GM21367 (cell line): ENCODE results near the gene RTKN2.
"Not testable (repeated sequence)": the region's sequence is repeated elsewhere in the genome, so short reads cannot be mapped to it uniquely, and the experiment has no call there.

ENCODE experiments used
- ATAC-seq: cut with Tn5 transposase; IDR thresholded peaks from one replicate; pipeline ENCODE4 v1.9.1; 2021; ENCODE audit not compliant: unreplicated experiment

Gene RTKN2, protein sequence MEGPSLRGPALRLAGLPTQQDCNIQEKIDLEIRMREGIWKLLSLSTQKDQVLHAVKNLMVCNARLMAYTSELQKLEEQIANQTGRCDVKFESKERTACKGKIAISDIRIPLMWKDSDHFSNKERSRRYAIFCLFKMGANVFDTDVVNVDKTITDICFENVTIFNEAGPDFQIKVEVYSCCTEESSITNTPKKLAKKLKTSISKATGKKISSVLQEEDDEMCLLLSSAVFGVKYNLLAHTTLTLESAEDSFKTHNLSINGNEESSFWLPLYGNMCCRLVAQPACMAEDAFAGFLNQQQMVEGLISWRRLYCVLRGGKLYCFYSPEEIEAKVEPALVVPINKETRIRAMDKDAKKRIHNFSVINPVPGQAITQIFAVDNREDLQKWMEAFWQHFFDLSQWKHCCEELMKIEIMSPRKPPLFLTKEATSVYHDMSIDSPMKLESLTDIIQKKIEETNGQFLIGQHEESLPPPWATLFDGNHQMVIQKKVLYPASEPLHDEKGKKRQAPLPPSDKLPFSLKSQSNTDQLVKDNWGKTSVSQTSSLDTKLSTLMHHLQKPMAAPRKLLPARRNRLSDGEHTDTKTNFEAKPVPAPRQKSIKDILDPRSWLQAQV

DNA sequence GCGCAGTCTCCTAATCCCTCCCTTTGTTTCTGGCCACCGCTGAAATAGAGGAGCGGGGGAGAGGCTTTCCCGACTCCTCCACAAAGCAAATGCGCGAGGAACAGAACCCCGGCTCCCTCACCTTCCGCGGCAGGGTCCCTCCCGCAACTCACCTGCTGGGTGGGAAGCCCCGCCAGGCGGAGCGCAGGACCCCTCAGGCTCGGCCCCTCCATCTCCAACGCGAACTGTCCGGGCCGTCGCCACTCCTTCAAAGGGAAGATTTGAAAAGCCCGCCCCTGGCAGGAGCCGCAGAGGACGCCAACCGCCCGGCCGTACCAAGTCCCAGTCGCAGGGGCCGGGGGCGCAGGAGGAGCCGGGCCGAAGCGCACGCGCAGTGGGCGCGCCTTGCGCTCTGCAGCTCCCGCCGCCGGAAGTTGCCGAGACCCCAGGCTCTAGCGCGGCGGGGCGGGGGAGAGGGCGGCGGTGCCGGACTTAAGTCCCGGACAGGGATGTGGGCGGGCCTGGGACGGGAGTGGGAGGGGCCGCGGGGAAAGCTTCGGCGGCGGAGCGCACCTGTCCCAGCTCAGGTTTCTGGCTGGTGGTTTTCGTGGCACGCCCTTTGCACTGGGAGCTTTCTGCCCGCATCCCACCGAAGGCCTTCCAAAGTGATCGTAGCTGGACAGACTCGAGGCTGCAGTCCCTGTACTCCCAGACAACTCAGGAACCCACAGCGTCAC is at the start of gene RTKN2:
Gene RTKN2 (minus strand): TSS at position 446 of the 716 bp plus-strand sequence. CDS start 234 bp downstream, at position 212.
- peak; percentile 63 for ATAC-seq

DNA sequence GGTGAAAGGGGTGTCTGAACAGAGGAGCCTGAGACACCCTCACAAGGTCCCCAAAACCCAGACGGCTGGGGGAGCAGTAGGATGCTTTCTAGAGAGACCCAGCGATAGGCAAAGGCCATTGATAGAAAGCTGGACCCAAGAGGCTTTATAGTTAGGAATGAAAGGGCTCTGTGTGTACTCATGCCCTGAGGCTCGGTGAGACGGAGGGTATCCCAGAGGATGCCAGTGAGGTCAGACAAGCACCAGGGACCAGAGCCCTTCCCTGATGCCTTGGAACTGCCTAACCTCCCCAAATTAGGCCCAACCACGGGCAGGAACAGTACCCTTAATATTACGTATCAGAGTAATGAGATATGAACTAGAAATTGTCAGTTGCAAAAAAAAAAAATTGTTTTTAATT is 48.6 kb upstream of the RTKN2 start:
- no peak for ATAC-seq

DNA sequence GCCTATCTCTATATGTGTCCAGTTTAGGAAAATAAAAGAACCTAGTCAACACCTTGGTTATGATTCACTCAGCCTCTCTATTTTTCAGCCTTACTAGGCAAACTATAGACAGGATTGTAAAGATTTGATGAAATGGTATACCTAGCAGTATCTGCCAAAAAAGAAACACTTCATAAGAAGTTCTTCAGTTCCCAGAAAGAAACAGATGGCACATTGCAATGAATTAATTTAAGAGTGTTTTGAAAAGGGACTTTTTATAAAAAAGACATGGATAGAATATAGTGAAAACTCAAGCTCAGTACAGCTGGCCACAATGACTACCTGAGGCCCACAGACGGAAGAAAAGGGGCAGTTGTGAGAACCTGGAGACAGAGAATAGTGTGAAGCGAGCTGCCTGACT is 40.6 kb upstream of the RTKN2 start:
- ATAC-seq, result no peak

DNA sequence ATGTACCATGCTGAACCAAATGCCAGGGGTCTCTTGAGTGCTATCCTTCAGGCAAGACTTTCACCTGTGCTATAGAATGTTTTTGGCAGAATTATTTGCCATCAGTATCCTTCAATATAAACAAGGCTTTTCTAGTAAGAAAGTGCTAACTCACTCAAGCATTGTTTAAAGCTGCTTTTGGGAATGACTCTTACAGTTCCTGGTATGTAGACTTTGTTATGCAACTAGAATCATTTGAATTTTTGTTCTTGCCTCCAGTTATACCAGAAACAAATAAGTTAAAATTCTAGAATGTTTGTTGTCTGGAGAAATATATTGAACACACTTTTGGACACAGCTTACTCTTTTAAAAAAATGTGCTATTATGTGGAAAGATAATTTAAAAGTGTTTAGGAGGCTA is 39.5 kb upstream of the RTKN2 start:
- no peak for ATAC-seq

DNA sequence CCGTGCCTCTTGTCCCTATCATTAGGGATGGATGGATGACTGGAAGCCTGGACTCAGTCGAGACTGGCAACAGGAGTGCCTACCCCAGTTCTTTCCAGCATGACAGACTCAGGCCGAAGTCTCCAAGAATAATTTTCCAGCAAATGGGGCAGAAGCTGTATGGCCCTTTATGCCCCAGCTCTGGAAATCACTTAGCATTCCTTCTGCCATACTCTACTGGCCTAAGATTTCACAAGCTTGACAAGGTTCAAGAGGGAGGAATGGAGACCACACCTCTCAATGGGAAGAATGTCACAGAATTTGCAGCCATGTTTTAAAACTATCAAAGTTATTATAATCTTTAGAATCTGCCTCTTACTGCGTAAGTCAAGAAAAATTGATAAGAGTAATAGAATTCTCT is 39.0 kb upstream of the RTKN2 start:
- ATAC-seq, result no peak

DNA sequence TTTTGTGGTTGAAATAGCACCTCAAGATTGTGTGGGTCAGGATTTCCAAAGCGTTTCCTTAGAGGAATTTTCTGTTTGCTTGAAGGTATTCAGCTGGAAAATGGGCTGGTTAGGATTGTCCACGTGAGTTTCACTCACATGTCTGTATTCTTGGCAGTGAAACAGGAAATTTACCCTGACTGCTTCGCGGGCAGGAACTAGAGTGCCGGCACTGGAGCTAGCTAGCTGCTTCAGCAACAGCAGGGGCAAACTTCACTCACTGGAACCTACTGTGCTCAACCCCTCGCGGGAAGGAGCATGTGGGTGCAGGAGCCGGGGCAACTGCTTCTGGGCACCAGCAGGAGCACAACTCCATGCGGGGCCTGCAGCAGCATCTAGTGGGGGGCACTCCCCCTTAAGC is 38.0 kb upstream of the RTKN2 start:
- no peak for ATAC-seq

DNA sequence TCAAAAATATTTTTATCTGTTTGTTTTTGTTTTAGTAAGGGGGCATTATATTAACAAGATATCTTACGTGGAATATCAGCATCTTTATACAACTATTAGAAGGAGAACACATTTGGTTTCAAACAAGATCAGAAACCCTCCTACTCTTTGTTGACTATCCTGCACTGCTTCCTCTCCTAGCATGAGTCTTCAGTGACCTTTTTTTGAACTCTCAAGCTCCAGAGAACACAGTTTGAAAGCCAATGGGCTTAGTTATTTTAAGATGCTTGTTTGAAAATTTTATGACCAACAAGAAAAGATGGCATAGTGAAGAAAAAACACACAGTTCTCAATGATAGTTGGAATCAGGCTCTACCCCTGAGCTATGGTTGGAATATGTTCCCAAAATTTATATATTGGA is 37.2 kb upstream of the RTKN2 start:
- no peak for ATAC-seq

DNA sequence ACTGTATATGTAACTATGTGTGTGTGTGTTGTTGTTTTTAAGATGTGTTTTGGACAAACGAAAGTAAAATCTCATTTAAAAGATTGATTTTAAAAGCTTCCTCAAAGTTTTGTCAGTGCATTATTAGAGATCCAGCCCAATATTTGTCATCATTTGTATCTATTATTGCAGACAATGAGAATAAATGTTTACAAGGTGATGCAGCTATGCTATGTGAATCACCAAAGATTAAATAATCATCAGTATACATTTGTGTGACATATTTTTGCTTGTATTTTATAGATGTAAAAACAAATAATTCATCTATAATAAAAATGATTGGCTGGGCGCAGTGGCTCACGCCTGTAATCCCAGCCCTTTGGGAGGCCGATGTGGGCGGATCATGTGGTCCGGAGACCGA is 35.3 kb upstream of the RTKN2 start:
- ATAC-seq, result no peak

DNA sequence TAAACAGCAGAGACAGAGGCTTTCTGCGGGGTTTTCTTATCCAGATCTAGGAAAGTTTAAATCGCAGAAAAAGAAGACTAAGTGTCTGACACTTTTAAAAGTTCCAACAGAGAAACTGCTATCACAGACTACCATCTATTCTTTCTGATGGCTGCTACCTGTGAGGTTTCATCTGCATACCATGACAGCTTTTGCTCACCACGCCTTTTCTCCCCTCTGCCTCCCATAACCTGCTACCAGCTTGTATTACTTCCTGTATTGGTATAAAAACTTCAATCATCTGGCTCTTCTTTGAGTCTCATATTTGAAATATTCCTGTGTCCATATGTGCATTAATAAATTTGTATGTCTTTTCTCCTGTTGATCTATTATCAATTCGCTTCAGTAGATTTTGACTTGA is 34.1 kb upstream of the RTKN2 start:
- no peak for ATAC-seq

DNA sequence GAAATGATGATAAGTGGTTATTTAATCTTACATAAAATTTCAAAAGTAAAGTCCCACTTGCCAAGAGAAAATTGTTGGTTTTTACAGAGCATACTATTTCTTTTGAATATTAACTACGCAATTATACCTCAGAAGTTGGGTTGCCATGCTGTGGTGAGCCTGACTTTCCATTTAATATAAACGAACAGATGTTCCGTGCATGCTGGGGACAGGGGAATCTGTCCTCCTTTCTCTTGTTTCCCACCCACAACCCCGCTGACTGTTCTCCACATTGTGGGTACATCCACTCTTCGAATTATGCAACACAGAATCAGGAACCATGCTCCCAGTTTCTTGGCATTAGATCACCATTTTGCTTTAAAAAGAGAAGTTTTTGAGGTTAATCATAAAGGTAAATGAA is 29.2 kb upstream of the RTKN2 start:
- no peak for ATAC-seq

DNA sequence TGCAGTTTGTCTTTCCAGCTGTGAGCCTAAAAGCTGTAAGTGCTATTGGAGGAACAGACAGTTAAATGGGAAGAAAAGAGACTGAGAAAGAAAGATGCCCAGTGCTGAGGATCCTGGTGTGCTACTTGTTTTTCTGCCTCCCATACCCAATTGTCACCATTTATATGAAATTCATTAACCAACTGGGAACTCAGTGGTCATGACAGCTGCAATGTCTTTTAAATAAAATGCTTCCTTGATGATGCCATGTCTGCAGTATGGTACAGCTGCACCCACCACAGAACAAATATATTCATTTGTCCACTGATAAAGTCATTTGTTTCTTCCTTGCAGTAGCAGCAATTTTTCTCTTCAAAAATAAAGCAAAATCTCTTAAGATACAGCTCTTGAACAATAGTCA is 15.6 kb upstream of the RTKN2 start:
- no peak for ATAC-seq

DNA sequence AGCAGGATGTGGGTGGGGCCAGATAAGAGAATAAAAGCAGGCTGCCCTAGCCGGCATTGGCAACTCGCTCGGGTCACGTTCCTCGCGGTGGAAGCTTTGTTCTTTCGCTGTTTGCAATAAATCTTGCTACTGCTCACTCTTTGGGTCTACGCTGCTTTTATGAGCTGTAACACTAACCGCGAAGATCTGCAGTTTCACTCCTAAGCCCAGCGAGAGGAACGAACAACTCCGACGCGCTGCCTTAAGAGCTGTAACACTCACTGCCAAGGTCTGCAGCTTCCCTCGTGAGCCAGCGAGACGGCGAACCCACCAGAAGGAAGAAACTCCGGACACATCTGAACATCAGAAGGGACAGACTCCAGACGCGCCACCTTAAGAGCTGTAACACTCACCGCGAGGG is 12.7 kb upstream of the RTKN2 start:
- ATAC-seq, result not testable (repeated sequence)

DNA sequence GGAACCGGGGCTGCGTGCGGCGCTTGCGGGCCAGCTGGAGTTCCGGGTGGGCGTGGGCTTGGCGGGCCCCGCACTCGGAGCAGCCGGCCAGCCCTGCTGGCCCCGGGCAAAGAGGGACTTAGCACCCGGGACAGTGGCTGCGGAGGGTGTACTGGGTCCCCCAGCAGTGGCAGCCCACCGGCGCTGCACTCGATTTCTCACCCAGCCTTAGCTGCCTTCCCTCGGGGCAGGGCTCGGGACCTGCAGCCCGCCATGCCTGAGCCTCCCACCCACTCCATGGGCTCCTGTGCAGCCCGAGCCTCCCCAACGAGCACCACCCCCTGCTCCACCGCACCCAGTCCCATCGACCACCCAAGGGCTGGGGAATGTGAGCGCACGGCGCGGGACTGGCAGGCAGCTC is 11.7 kb upstream of the RTKN2 start:
- ATAC-seq, result not testable (repeated sequence)

DNA sequence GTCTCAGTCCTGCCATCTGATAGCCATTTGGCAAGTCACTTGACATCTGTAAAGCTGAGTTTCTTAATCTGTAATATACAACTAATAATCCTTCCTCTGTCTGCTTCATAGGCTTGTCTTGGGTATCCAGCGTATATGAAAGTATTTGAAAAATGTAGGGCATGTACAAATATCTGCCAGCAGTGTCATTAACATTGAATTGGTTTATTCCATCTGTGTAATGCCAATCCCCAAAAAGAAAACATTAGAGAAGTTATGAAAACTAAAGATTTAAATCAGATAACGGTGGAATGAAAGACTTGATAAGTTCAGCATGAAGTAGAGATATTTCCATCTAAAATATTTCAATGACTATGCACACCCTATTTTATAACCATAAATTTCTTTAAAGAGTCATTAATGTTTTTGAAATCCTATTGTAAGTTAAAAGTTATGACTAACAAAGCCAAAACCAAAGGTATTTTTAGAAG is 9.8 kb upstream of the RTKN2 start:
- no peak for ATAC-seq

DNA sequence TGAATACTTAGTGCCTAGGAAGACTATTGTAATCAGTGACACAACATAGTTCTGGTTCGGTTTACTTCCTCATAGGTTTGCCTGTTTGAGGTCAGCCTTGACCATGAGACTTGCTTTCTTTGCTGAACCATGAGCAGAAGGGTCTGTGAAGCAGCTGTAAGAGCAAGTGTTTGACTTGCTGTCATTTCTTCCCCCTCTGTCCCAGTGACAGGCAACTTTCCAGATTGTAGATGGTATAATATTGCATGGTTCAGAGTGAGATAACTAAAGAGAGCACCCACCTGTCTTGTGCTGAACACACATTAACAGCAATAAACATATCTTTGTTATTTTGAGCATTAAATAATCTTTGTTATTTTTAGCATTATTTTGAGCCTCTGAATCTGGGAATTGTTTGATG is 9.3 kb upstream of the RTKN2 start:
- no peak for ATAC-seq

DNA sequence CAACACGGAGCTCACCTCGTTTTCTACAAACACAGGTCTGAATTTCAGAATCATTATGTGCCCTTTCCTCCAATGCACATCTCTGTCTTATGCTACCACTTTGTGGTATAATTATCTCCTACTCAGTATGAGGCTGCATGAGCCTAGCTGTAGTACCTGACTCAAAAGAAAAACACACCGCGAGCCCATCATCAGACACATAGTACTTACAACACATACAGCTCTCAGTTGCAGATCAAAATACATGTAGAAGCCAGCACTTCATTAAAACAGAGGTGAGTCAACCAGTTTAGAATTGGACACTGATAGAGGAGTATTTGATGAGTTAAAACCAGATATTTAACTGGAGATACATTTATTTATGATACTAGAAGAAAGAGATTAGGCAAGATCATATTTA is 1.4 kb upstream of the RTKN2 start:
- ATAC-seq, result no peak

DNA sequence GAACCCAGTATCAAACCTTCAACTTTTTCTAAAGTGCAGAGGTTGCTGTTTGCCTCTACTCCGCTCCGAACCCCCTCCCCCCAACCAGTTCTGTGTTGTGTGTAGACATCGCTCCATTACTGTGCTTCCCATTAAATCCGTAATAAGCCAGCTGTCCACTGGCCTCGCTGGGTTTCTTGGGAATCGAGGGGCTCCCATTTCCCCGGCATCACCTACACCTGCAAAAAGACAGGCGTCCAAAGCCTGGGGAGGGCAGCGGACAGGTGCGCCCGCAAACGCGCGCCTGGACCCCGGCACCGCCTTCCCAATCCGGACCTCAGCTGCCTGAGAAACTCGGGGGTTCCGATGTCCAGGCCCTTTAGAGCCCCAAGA is 631 bp downstream of the RTKN2 start:
- no peak for ATAC-seq

DNA sequence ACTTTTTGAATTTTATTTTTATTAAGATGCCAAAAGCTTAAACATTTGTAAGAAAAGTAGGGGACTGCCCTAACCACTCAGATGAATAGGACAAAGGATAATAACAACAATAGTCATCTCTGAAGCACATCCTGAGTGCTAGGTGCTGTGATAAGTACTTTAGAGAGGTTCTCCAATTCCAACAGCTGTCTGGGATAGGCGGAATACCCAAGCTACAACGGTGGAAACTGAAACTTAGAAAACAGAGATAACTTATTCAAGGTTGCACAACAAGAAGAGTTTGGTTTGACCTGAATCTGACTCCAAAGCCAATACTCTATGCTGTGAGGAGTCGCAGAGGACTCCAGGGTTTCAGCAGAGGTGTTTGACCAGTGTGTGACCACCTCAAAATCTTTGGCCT is 2.0 kb downstream of the RTKN2 start:
- ATAC-seq, result no peak

DNA sequence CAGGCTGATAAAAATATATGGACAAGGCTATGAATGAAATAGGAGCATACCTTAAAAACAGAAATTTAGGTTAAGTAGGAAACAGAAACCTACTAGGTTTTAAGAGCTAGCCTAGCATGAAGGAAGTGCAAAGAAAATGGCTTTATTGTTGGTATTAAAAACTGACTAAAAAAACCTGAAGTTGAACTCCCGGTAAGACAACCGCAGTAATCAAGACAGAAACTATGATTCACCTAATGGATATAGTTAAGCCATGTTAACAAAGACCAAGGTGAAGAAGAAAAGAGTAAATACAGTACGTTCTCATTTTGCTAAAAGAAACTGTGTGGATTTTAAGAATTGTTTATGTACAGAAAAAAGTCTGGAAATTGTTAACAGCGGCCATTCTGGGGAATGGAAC is 2.5 kb downstream of the RTKN2 start:
- no peak for ATAC-seq

DNA sequence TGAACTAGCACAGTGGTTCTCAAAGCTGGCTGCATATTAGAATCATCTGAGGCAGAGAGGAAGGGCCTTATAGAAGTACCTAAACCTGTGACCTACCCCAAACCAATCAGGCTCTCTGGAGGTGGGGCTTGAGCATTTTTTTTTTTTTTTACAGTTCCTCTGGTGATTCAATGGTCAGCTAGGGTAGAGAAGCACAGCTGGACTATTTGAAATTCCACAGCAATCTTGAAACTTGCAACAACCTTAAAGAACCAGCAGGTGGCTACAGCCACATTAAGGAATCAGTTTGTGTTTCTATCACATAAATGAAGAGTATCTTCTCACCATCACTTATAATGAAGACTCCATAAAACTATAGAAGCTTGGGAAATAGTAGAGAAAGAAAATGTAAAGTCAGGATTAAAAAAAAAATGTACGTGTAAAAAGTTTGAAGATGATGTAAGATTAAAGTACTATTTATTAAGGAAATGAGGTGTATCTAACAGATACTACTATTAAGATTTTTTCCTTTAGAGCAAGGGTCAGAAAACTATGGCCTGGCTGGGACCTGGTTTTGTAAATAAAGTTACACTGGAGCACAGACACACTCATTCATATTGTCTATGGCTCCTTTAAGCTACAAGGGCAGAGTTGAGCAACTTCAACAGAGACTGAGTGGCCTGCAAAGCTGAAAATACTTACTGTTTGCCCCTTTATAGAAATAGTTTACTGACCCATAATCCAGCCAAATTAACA is 3.8 kb downstream of the RTKN2 start:
- ATAC-seq, result peak; percentile 57

DNA sequence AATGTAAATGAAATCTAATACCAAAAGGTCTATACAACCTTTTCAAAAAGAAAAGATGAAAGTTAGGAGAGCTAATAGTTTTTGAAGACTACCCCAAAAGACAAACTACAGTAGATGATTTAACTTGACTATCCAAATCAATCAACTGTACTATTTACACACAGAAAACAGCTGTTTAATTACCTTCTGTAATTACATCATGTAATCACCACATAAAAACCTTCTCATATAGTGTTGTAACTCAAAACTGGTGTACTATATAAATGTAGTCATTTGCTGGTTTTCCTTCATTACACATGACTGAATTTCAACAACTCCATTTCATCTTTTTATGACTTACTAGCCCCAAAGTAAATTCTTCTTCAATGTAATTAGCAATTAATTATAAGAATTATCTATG is 4.5 kb downstream of the RTKN2 start:
- no peak for ATAC-seq
